ENCODE measurements around the gene LDLRAD4.
"Not testable (repeated sequence)": the region's sequence is repeated elsewhere in the genome, so short reads cannot be mapped to it uniquely, and the experiment has no call there.

Gene LDLRAD4

DNA sequence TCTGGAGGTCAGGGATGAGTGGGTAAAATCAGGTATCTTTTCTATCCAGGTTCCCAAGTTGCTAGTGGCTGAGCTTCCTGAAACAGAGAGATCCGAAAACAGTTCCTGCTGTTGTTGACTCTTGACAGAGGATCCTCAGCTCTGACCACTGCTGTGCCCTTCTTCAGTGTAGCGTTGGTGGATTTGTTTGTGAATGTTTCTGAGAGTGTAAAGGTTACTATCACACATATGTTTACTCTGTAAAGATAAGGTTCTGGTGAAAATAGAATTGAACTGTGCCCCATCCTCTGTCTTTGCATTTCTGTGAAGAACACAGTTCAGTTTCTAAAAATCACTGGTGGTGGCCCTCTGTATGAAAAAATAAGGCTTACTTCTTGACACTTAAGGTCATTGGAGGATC lies 119.8 kb downstream of the LDLRAD4 start:
- TF ChIP-seq, protein P1, sequence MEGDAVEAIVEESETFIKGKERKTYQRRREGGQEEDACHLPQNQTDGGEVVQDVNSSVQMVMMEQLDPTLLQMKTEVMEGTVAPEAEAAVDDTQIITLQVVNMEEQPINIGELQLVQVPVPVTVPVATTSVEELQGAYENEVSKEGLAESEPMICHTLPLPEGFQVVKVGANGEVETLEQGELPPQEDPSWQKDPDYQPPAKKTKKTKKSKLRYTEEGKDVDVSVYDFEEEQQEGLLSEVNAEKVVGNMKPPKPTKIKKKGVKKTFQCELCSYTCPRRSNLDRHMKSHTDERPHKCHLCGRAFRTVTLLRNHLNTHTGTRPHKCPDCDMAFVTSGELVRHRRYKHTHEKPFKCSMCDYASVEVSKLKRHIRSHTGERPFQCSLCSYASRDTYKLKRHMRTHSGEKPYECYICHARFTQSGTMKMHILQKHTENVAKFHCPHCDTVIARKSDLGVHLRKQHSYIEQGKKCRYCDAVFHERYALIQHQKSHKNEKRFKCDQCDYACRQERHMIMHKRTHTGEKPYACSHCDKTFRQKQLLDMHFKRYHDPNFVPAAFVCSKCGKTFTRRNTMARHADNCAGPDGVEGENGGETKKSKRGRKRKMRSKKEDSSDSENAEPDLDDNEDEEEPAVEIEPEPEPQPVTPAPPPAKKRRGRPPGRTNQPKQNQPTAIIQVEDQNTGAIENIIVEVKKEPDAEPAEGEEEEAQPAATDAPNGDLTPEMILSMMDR (IDR thresholded peaks at IDR 0.05; ENCODE audit: insufficient read depth, low read depth, low read length, missing control alignments) = no peak
- no peak overlapping the region for H3K4me3 ChIP-seq (ENCODE audit: low read length)

DNA sequence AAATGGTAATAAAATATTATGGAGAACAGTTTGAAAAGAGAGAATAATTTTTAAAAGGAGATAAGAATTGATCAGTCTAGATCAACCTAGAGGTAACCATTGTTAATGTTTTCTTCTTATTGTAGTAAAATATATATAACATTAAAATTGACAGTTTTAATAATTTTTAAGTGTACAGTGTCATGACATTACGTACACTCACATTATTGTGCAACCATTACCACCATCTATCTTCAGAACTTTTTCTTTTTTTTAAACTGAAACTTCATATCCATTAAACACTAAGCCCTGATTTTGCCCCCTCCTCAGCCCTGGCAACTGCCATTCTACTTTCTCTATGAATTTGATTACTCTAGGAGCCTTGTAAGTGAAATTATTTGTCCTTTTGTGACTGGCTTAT lies 121.1 kb downstream of the LDLRAD4 start:
- TF ChIP-seq, protein P1 (IDR thresholded peaks at IDR 0.05; ENCODE audit: insufficient read depth, low read depth, low read length, missing control alignments) = no peak
- H3K4me3 ChIP-seq (ENCODE audit: low read length) = no peak overlapping the region
- no peak for DNase-seq (ENCODE audit: low read depth)

More for the DNA sequence above, 119.8 kb downstream of the LDLRAD4 start:
- no peak for DNase-seq (ENCODE audit: low read depth)

DNA sequence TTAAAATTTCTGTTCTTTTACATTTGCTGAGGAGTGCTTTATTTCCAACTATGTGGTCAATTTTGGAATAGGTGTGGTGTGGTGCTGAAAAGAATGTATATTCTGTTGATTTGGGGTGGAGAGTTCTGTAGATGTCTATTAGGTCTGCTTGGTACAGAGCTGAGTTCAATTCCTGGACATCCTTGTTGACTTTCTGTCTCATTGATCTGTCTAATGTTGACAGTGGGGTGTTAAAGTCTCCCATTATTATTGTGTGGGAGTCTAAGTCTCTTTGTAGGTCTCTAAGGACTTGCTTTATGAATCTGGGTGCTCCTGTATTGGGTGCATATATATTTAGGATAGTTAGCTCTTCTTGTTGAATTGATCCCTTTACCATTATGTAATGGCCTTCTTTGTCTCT lies 127.9 kb downstream of the LDLRAD4 start:
- DNase-seq (ENCODE audit: low read depth); H3K4me3 ChIP-seq (ENCODE audit: low read length): not testable (repeated sequence)

DNA sequence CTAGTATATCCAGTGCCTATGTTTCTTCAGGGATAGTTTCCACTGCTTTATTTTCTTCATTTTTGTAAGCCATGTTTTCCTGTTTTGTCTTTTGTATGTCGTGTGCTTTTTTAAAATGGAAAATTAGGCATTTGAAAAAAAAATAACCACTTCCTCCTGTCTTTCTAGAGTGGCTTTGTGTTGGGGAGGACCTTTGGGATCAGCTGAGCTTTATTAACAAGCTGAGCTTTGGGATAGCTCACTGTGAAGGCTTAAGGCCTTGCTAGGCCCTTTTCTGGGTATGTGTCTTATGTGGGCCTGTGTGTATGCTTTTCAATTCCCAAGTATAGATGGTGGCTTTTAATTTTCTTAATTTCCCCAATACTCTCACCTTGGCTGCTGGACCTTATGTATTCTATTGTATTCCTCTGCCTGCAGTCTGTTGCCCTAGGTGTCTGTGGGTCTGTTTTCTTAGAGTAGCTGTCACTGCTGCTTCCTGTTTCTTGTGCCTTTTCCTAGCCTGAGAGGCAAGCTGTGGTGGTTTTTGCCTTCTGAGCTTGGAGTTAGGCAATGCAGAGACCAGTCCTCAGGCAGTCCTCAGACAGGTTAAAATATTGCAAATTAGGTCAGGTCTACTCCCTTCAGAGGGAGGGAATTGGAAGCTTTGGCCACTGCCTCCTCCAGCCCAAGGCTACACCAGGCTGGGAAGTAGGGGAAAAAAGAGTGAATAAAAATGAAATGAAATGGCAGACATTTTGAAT lies 134.7 kb downstream of the LDLRAD4 start:
- TF ChIP-seq, protein P1 (IDR thresholded peaks at IDR 0.05; ENCODE audit: insufficient read depth, low read depth, low read length, missing control alignments) = no peak
- no peak for DNase-seq (ENCODE audit: low read depth)
- H3K4me3 ChIP-seq (ENCODE audit: low read length) = no peak overlapping the region

DNA sequence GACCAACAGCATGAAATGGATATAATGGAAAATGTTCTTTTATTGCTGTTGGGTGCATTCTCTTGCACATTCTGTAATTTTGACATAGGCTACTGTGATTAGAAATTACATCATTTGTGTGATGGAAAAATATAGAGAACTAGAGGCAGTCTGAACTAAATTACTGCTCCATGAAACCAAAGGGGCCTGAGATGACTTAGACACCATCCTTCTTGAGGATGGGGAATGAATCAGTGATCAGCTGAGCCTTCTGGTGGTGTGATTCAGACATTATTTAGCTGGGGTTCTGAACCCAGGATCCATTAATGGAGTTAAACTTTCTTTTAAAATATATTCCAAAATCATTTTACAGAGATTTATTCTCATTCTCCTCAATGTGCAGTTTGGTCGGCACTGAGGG lies 135.8 kb downstream of the LDLRAD4 start:
- H3K4me3 ChIP-seq (ENCODE audit: low read length) = no peak overlapping the region
- TF ChIP-seq, protein P1 (IDR thresholded peaks at IDR 0.05; ENCODE audit: insufficient read depth, low read depth, low read length, missing control alignments) = no peak
- no peak for DNase-seq (ENCODE audit: low read depth)

DNA sequence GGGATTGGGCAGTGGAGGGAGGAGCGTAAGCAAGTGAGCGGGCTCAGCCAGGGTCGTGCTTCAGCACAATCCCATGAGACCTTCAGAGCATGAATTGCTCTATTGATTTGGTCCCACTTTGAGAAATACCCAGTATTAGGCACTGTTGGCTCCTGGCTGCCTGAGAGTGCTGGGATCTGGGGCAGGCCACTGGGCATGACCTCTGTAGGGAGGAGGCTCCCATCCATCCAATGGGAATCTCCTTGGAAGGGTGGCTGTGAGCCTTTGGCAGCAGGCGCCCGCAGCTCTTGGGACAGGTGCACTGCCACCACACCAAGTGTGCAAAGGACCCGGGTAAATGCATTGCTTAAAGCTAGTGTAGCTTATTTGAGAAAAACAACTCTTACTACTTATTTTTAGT lies 137.5 kb downstream of the LDLRAD4 start:
- DNase-seq (ENCODE audit: low read depth) = no peak
- H3K4me3 ChIP-seq (ENCODE audit: low read length) = no peak overlapping the region
- TF ChIP-seq, protein P1 (IDR thresholded peaks at IDR 0.05; ENCODE audit: insufficient read depth, low read depth, low read length, missing control alignments) = no peak

DNA sequence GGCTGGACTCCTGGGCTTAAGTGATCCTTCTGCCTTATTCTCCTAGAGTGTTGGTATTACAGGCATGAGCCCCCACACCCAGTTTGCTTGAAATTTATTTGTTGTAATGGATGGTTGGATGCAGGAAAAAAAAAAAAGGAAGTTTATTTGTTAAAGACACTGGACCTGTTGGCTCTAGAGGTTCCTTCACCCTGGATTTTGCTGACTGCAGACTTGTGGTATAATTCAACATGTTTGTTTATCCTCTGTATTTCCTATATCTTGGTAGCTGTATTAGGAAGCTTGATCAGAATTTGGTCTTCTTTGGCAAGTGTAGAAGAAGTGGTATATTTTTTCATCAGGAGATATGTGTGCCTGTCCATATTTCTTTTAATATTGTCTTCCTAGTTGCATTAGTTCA lies 138.7 kb downstream of the LDLRAD4 start:
- H3K4me3 ChIP-seq (ENCODE audit: low read length) = no peak overlapping the region
- TF ChIP-seq, protein P1 (IDR thresholded peaks at IDR 0.05; ENCODE audit: insufficient read depth, low read depth, low read length, missing control alignments) = no peak
- no peak for DNase-seq (ENCODE audit: low read depth)

Measured in epithelial cell of esophagus (primary cell).